Measurements from ENCODE around the gene RBM10.

Gene RBM10

GRCh38 chrX:47209508-47210238 lies 64.7 kb downstream of the RBM10 start:
- POLR2A ChIA-PET, result no interaction called here

GRCh38 chrX:47210661-47211425 lies 65.8 kb downstream of the RBM10 start:
- CTCF ChIA-PET, result no interaction called here
- POLR2A ChIA-PET, result no interaction called here
- DNase-seq (ENCODE audit: extremely low spot score), result no peak
- TF ChIP-seq CTCF (IDR thresholded peaks at IDR 0.05; ENCODE audit: control extremely low read depth, extremely low read depth, low read depth, missing control alignments), result no peak

More at GRCh38 chrX:47209508-47210238, 64.7 kb downstream of the RBM10 start:
- CTCF ChIA-PET, result no interaction called here
- TF ChIP-seq CTCF (IDR thresholded peaks at IDR 0.05; ENCODE audit: control extremely low read depth, extremely low read depth, low read depth, missing control alignments), result no peak
- DNase-seq (ENCODE audit: extremely low spot score), result no peak

GRCh38 chrX:47212381-47213293 lies 67.6 kb downstream of the RBM10 start:
- POLR2A ChIA-PET, result no interaction called here
- no peak for TF ChIP-seq CTCF (IDR thresholded peaks at IDR 0.05; ENCODE audit: control extremely low read depth, extremely low read depth, low read depth, missing control alignments)
- CTCF ChIA-PET, result no interaction called here
- no peak for DNase-seq (ENCODE audit: extremely low spot score)

GRCh38 chrX:47214435-47215077 lies 69.5 kb downstream of the RBM10 start:
- ChIA-PET CTCF (no interaction called here), POLR2A (no interaction called here)
- DNase-seq (ENCODE audit: extremely low spot score), result no peak
- no peak for TF ChIP-seq CTCF (IDR thresholded peaks at IDR 0.05; ENCODE audit: control extremely low read depth, extremely low read depth, low read depth, missing control alignments)

- CTCF ChIA-PET, result no interaction called here
- POLR2A ChIA-PET, result no interaction called here
- TF ChIP-seq CTCF (IDR thresholded peaks at IDR 0.05; ENCODE audit: control extremely low read depth, extremely low read depth, low read depth, missing control alignments), result no peak
- no peak for DNase-seq (ENCODE audit: extremely low spot score)
These were observed 70.4 kb downstream of the RBM10 start for GRCh38 chrX:47215291-47215900.

Data from GM10248 (cell line).